Measurements from ENCODE around the gene EIPR1. TPM values are rescaled to one million over a fixed set of nuclear protein-coding genes. Genes with fewer than 3 reads are reported as not detected.

Gene EIPR1
- total and polyA plus RNA-seq, 4 donors = 26.2 to 45.4 (median 36.1) TPM

GRCh38 chr2:3389193-3389592 is 11.6 kb upstream of the EIPR1 start:
- Histone ChIP-seq H3K4me3 (ENCODE audit: low read depth, low read length) (no peak overlapping the region), H3K4me1 (ENCODE audit: control insufficient read depth, insufficient read depth, low read length) (no peaks in the 10 kb centered on the region), H3K9me3 (ENCODE audit: control insufficient read depth, insufficient read depth, low read length) (peaks cover 1% of the 10 kb centered on the region), H3K36me3 (ENCODE audit: control insufficient read depth, insufficient read depth, low read length) (peaks cover 42% of the 10 kb centered on the region), H3K27me3 (ENCODE audit: control insufficient read depth, insufficient read depth, low read length) (no peaks in the 10 kb centered on the region), H3K27ac (ENCODE audit: low read depth, low read length) (no peak overlapping the region)
- WGBS (ENCODE audit: insufficient coverage) = 98% methylated on average over 29 of the region's 29 CpGs
- no peak for DNase-seq (ENCODE audit: low read depth in 4 of 6, low spot score in 6 of 6)

GRCh38 chr2:3388412-3388738 is 10.8 kb upstream of the EIPR1 start:
- DNase-seq (ENCODE audit: low read depth in 4 of 6, low spot score in 6 of 6) = no peak
- 97% methylated on average over 24 of the region's 31 CpGs for WGBS (ENCODE audit: insufficient coverage)
- Histone ChIP-seq H3K36me3 (ENCODE audit: control insufficient read depth, insufficient read depth, low read length) (peaks cover 47% of the 10 kb centered on the region), H3K4me1 (ENCODE audit: control insufficient read depth, insufficient read depth, low read length) (no peaks in the 10 kb centered on the region), H3K9me3 (ENCODE audit: control insufficient read depth, insufficient read depth, low read length) (no peaks in the 10 kb centered on the region), H3K4me3 (ENCODE audit: low read depth, low read length) (no peak overlapping the region), H3K27ac (ENCODE audit: low read depth, low read length) (no peak overlapping the region), H3K27me3 (ENCODE audit: control insufficient read depth, insufficient read depth, low read length) (no peaks in the 10 kb centered on the region)

GRCh38 chr2:3387644-3388411 is 10.2 kb upstream of the EIPR1 start:
- no peaks in the 10 kb centered on the region for H3K27me3 ChIP-seq (ENCODE audit: control insufficient read depth, insufficient read depth, low read length)
- peaks cover 47% of the 10 kb centered on the region for H3K36me3 ChIP-seq (ENCODE audit: control insufficient read depth, insufficient read depth, low read length)
- H3K27ac ChIP-seq (ENCODE audit: low read depth, low read length) = no peak overlapping the region
- 91% methylated on average over 89 of the region's 89 CpGs for WGBS (ENCODE audit: insufficient coverage)
- no peaks in the 10 kb centered on the region for H3K4me1 ChIP-seq (ENCODE audit: control insufficient read depth, insufficient read depth, low read length)
- no peaks in the 10 kb centered on the region for H3K9me3 ChIP-seq (ENCODE audit: control insufficient read depth, insufficient read depth, low read length)
- no peak for DNase-seq (ENCODE audit: low read depth in 4 of 6, low spot score in 6 of 6)
- no peak overlapping the region for H3K4me3 ChIP-seq (ENCODE audit: low read depth, low read length)

- Histone ChIP-seq H3K27ac (ENCODE audit: low read depth, low read length) (no peak overlapping the region), H3K4me1 (ENCODE audit: control insufficient read depth, insufficient read depth, low read length) (no peaks in the 10 kb centered on the region), H3K9me3 (ENCODE audit: control insufficient read depth, insufficient read depth, low read length) (no peaks in the 10 kb centered on the region), H3K4me3 (ENCODE audit: low read depth, low read length) (no peak overlapping the region), H3K36me3 (ENCODE audit: control insufficient read depth, insufficient read depth, low read length) (peaks cover 50% of the 10 kb centered on the region), H3K27me3 (ENCODE audit: control insufficient read depth, insufficient read depth, low read length) (no peaks in the 10 kb centered on the region)
- no peak for DNase-seq (ENCODE audit: low read depth in 4 of 6, low spot score in 6 of 6)
- 100% methylated on average over 1 of the region's 5 CpGs for WGBS (ENCODE audit: insufficient coverage)
Measured at GRCh38 chr2:3387011-3387410, 9.4 kb upstream of the EIPR1 start.

GRCh38 chr2:3386448-3386958 is 8.9 kb upstream of the EIPR1 start:
- H3K36me3 ChIP-seq (ENCODE audit: control insufficient read depth, insufficient read depth, low read length) = peaks cover 46% of the 10 kb centered on the region

DNA sequence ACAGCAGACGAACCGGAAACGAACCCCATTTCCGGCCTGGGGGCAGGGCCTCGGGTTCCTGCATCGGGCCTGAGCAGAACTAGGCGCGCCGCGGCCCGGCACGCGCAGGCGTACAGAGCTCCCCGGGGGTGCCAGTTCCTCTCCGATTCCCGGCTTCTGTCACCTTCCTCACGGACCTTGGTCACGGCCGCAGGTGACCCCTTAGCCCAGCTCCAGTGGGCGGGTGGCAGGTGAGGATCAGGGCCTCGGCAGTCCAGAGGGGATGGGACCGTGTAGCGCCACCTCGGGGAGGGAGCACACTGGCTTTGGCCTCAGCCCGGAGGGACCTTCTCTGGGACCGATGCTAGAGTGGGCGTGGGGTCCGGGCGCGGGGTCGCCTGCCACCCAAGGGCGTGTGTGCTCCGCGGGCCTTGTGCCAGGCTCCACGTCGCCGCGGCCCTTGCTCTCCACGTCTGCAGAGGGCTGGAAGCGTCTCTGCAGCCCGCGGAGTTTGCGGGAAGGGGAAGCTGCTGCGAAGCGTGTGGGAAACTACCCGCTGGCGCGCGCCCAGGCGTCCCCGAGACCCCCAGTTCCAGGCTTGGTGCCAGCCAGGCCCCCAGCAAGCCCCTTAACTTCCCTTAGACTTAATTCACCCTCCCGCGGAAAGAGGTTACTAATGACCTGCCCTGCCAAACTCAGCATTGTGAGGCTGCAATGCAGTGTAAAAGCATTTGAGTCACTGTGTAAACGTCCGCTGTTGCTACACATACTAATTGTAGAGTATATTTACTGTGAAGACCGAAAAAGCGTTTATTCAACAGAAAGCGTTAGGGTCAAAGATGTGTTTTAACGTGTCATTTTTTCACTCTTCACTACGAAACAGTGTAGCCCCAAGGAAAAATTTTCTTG is 2.3 kb upstream of the EIPR1 start, which contains the start of gene TRAPPC12:
TSS of gene TRAPPC12 (plus strand) at position 48 of the 888 bp plus-strand sequence. CDS start 7,930 bp downstream, outside the sequence.
- peaks cover 31% of the 10 kb centered on the region for H3K4me1 ChIP-seq (ENCODE audit: control insufficient read depth, insufficient read depth, low read length)
- WGBS (ENCODE audit: insufficient coverage) = 0% methylated on average over 52 of the region's 61 CpGs
- peak; percentile 83 to 98 (median 86) for DNase-seq (ENCODE audit: low read depth in 4 of 6, low spot score in 6 of 6)
- peak within 1 kb of the TSS; percentile 83 for H3K4me3 ChIP-seq (ENCODE audit: low read depth, low read length)
- H3K27me3 ChIP-seq (ENCODE audit: control insufficient read depth, insufficient read depth, low read length) = no peaks in the 10 kb centered on the region
- H3K9me3 ChIP-seq (ENCODE audit: control insufficient read depth, insufficient read depth, low read length) = no peaks in the 10 kb centered on the region
- H3K36me3 ChIP-seq (ENCODE audit: control insufficient read depth, insufficient read depth, low read length) = peaks cover 13% of the 10 kb centered on the region
- peak within 1 kb of the TSS; percentile 94 for H3K27ac ChIP-seq (ENCODE audit: low read depth, low read length)

More at GRCh38 chr2:3386448-3386958, 8.9 kb upstream of the EIPR1 start:
- Histone ChIP-seq H3K4me1 (ENCODE audit: control insufficient read depth, insufficient read depth, low read length) (no peaks in the 10 kb centered on the region), H3K4me3 (ENCODE audit: low read depth, low read length) (no peak overlapping the region), H3K27ac (ENCODE audit: low read depth, low read length) (no peak overlapping the region), H3K9me3 (ENCODE audit: control insufficient read depth, insufficient read depth, low read length) (no peaks in the 10 kb centered on the region), H3K27me3 (ENCODE audit: control insufficient read depth, insufficient read depth, low read length) (no peaks in the 10 kb centered on the region)
- DNase-seq (ENCODE audit: low read depth in 4 of 6, low spot score in 6 of 6) = no peak
- 96% methylated on average over 4 of the region's 10 CpGs for WGBS (ENCODE audit: insufficient coverage)

DNA sequence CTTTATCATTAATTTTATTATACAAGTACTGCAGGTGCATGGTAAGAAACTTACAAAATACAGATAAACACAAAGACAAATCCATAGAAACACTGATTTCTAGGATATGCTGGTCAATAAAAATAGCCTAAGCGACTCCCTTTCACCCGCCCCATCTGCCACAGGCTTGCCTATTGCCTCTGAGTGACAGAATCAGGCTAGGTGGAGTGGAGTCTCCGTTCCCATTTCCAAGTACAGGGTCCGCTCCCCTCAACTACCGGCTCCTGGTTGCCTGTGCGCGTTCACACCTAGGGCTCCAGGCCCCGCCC is 1.7 kb upstream of the EIPR1 start:
- no peak for DNase-seq (ENCODE audit: low read depth in 4 of 6, low spot score in 6 of 6)
- H3K27ac ChIP-seq (ENCODE audit: low read depth, low read length) = peak overlapping the region; percentile 94
- H3K4me1 ChIP-seq (ENCODE audit: control insufficient read depth, insufficient read depth, low read length) = peaks cover 31% of the 10 kb centered on the region
- H3K9me3 ChIP-seq (ENCODE audit: control insufficient read depth, insufficient read depth, low read length) = no peaks in the 10 kb centered on the region
- WGBS (ENCODE audit: insufficient coverage) = 4% methylated on average over 8 of the region's 8 CpGs
- H3K36me3 ChIP-seq (ENCODE audit: control insufficient read depth, insufficient read depth, low read length) = peaks cover 13% of the 10 kb centered on the region
- no peaks in the 10 kb centered on the region for H3K27me3 ChIP-seq (ENCODE audit: control insufficient read depth, insufficient read depth, low read length)
- peak overlapping the region; percentile 83 for H3K4me3 ChIP-seq (ENCODE audit: low read depth, low read length)

DNA sequence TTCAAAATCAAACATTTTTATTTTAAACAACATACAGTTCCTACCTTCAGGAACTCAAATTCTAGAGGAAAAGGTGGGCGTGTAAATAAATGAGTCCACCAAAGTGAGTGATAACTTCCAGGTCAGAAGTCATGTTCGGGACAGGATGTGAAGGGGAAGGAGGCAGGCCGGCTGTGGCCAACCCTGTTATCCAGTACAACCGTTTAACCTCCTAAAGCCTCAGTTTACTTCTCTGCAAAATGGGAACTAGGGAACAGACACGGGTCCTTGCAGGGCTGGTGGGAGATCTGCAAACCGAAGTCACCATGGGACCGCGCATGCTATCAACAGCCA is 373 bp downstream of the EIPR1 start:
- no peaks in the 10 kb centered on the region for H3K27me3 ChIP-seq (ENCODE audit: control insufficient read depth, insufficient read depth, low read length)
- peaks cover 31% of the 10 kb centered on the region for H3K4me1 ChIP-seq (ENCODE audit: control insufficient read depth, insufficient read depth, low read length)
- H3K4me3 ChIP-seq (ENCODE audit: low read depth, low read length) = peak overlapping the region; percentile 98
- WGBS (ENCODE audit: insufficient coverage) = under 1% methylated on average over 7 of the region's 8 CpGs
- no peaks in the 10 kb centered on the region for H3K9me3 ChIP-seq (ENCODE audit: control insufficient read depth, insufficient read depth, low read length)
- peak overlapping the region; percentile 89 for H3K27ac ChIP-seq (ENCODE audit: low read depth, low read length)
- DNase-seq (ENCODE audit: low read depth in 4 of 6, low spot score in 6 of 6) = no peak
- peaks cover 3% of the 10 kb centered on the region for H3K36me3 ChIP-seq (ENCODE audit: control insufficient read depth, insufficient read depth, low read length)

GRCh38 chr2:3376821-3377220 is 797 bp downstream of the EIPR1 start:
- H3K9me3 ChIP-seq (ENCODE audit: control insufficient read depth, insufficient read depth, low read length) = no peaks in the 10 kb centered on the region
- no peaks in the 10 kb centered on the region for H3K27me3 ChIP-seq (ENCODE audit: control insufficient read depth, insufficient read depth, low read length)
- WGBS (ENCODE audit: insufficient coverage) = 86% methylated on average over 3 of the region's 6 CpGs
- H3K27ac ChIP-seq (ENCODE audit: low read depth, low read length) = no peak overlapping the region
- peaks cover 31% of the 10 kb centered on the region for H3K4me1 ChIP-seq (ENCODE audit: control insufficient read depth, insufficient read depth, low read length)
- H3K4me3 ChIP-seq (ENCODE audit: low read depth, low read length) = peak overlapping the region; percentile 98
- no peak for DNase-seq (ENCODE audit: low read depth in 4 of 6, low spot score in 6 of 6)
- H3K36me3 ChIP-seq (ENCODE audit: control insufficient read depth, insufficient read depth, low read length) = no peaks in the 10 kb centered on the region

All from spinal cord (tissue), 10 donors.